GM19395 (cell line): ENCODE data around the gene CCDC13.

ENCODE experiments used
- ATAC-seq: cut with Tn5 transposase; IDR thresholded peaks from one replicate; pipeline ENCODE4 v1.9.1; 2021; ENCODE audit warnings: mild to moderate bottlenecking, moderate library complexity; ENCODE audit not compliant: unreplicated experiment

Gene CCDC13

DNA sequence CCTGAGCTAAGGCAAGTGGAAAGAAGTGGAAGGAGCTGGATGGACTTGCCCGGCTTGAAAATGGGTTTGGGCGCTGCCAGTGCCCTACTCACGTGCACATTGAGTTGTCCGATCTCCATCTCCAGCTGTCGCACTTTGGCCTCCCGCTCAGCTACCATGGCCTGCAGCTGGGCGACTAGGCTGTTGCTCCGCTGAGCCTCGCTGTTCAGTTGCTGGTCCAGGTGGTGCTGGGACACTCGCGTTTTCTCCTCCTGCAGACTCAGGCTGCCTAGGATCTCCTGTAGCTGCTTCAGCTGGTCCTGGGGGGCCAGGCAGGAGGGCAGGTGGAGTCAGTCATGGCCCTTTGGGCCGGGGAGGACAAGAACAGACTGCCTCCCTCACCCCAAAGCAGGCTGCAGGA, 37.4 kb downstream of the CCDC13 start:
- ATAC-seq: no peak

DNA sequence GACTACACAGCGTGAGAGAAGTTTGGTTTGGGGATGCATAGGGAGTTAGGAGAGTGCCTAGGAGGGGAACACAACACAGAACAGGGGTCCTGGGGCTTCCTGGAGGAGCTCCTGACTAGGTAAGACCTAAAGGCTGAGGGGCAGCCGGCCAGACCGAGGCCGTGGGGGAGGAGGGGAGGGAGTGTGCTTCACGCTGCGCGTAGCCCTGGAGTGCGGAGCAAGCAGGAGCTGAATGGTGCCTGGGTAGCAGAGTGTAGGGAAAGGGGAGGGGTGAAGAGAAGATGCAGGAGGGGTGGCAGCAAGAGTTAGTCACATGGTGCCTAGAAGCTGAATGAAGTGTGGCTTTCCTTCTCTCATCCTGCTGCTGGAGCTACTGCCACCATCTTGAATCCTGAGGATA, 38.0 kb downstream of the CCDC13 start:
- ATAC-seq: no peak

DNA sequence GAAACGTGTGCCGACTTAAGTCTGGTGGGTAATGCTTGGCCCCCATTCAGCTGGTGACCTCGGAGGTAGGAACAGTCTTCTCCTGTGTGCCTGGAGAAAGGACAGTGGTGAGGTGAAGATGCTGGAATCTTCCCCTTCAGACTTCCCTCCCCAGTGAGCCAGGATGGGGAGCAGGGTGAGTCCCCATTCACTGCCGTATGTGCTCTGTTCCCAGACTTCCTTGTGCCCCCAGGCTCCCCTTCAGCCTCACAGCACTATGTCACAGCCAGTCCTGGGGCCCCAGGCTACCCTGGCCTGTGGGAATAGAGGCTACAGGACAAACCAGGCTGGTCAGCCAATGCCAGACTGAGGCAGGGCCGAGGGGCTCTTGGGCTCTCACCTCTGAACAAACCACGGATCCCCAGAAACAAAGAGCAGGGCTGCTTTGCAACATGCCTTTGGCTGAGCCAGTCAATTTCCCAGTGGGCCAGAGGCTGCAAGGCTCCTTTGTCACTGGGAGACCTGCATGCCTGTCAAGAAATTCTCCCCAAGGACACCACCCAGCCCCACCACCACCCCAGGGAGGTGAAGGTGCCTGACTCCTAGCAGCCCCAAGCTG, 38.7 kb downstream of the CCDC13 start:
- no peak for ATAC-seq

DNA sequence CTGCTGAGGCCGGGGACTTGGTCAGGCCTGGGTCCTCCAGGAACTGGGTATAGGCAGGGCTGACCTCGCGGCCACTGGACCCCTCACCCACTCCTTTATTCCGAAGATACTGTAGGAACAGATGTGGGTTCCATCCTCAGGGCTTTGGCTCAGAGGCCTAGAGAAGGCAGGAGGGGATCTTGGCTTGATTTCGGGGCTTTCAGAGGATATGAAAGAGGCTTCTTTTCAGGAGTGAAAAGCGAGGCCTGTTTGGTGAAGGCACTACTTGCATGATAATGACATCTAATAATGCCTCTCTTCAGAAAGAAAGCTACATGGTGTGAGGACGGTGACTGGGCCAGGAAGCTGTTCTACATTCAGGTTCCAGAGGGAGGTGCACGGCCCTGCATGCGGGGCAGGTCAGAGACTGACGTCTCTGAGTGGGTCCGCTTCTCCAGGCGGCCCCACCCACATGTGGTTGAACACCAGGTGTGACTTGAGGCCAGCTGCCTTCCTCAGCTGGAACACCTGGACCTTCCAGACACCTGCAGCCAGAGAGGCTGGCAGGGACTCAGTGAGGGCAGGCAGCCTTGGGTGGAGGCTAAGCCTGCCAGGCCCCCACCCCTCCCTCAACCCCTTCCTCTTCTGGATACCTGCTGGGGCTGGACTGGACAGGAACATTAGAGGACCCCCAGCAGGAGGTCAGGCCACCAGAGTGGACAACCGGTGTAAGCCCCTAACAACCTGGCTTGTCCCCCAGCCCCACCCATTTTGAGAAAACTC, 39.4 kb downstream of the CCDC13 start:
- ATAC-seq: no peak

DNA sequence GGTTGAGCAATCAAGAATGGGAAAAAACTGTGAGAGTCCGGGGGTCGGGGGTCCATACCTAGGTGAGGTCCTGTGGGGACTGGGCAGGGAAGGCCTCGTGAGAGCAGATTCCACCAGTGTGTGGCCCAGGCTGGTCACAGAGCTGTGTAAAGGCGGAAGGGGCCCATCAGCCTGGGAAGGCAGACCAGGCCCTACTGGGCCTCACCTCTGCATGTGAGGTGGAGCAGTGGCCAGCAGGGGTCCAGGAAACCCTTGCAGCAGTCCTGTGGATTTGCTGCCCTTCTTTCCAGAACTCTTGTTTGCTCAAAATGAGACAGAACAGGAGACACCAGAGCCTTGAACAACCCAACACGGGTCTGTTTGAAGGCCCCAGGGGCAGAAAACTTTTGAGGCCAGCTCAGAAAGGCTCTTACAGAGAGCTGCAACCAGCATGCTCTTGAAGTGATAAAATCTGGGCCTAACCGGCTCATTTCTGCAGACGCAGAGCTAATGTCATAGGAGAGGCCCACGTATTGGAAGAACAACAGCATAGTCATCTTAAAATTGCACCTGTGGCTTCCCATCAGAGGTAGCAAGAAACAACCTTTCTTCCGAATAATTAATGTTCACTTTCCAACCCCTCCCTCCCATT, 40.1 kb downstream of the CCDC13 start:
- no peak for ATAC-seq

DNA sequence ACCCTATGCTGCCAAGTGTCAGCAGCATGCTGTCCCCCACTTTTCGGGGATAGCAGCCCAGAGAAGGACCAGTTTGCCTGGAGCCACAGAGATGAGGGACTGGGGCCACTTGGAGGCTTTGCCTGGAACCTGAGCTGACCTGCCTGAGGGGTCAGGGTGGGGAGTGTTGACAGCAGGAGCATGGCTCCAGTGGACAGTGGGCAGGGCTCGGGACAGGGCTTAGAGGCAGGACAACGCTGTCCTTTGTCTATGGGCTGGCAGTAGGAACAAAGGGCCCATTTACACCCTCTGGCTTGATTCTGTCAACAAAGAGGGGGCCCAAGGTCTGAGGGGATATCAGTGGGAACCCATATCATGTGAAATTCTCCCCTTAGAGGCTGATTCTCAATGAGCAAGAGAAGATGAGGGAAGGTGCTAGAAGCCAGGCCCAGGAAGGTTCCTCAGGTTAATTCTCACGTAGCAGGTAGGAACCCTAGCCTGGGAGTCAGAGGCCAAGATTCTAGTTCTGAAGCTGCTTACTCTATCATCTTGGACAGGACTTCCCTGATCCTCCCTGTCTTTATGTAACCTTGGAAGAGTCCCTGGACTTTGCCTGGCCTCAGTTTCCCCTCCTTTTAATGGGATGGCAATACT, 40.7 kb downstream of the CCDC13 start:
- ATAC-seq: no peak

DNA sequence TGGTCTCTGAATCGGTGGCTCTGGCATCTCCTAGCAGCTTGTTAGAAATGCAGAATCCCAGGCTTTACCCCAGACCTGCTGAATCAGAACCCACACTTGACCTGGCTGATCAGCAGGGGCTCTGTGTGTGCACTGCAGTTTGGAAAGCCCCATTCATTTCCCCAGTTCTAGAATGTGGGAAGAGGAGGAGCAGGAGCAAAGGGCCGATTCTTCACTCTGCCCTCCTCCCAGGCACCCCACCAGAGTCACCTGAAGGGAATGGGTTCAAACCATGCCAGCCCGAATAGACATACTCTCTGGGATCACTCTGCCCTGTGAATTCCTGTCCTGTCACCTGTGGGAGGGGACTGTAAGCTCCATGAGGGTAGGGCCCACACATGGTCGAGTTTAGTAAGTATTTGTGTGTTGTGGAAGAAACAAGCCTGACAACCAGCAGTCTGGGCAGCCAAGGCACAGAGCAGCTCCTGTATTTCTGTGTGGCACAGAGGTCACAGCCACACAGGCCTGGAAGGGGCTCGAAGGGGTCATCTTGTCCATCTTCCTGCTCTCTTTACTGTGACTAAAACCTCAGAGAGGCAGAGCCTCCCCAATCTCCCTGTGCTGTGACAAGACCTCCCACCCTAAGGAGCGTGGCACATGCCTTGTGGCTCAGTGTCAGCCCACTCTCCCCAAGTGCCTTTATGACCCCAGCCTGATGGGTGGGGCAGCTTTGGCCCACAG, 41.4 kb downstream of the CCDC13 start:
- ATAC-seq: no peak

DNA sequence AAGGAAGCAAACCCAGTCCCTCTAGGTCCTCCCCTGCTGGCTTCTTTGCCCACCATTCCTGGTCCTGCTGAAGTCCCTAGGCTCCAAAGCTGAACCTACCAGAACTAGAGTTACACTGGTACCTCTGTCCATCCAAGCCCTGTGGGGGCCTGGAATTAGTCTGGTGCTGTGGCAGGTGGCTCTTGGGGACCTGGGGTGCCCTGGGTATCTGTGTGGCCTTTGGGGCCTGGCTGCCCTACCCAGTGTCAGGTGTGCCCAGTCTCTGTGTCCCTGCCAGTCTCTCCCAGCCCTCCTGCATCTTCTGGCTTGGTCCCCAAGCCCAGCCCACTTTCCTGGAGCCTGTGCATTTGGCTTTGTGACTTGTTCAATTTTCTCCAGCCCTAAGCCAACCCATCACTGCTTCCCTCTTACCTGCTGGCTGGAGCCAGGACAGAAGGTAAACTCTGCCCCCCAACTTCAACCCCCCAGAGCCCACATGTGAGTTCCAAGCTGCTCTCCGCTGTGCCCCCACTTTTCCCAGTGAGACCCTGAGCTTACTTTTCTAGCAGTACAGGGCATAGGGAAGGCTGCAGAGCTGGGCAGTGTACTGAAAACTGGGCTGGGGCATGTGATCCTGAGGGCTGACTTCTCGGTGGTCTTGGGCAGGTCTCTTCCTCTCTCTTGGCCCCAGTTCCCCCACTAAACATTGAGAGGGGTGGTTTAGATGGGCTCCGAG, 42.2 kb downstream of the CCDC13 start:
- no peak for ATAC-seq

DNA sequence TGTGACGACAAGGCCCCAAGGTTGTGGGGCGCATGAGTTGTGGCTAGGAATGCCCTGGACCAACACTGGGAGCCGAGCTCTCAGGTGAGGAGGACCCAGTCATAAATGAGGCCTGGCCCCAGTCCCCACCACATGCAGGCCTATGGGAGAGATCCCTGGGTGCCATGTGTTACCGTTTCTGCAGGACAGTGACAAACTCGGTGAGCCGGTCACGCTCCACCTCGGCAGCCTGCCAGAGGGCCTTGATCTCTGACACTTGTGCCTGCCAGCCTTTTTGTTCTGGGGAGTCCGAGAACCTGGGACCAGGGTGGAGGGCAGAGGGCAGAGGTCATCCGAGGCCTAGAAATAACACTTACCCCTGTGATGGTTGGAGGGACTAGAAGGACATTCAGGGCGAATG, 42.8 kb downstream of the CCDC13 start:
- no peak for ATAC-seq

DNA sequence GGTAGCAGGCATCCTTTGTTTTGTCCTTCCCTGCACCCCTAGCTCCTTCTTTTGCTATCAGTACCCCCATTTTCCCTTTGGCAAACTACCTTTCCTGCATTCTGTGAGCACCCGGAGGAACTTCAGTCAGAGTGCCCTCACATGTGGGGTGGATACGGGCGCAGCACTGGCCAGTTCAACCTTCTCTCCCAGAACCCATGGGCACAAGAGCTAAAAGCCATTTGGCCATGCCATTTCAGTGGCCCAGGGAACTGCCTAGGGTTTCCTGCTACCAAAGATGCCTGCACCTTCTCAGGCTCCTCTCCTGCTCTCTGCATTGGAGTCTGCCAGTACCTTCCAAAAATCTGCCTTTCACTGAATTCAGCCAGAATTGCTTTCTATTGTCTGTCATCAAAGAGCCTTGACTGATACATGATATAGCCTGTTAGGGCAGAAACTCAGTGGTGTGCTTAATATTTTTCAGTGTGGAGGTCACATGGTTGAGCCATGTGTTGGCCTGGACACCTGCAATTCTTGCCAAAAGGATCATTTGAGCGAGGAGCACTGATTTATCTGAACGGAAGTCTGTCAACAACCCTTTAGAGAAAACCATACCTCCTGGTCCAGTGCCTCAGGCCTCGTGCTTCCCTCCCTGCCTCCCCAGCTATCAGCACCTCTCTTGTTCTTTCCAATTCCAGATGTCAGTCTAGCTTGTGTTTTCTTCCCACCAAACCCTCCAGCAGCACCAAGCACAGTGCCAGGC, 43.5 kb downstream of the CCDC13 start:
- ATAC-seq: no peak

DNA sequence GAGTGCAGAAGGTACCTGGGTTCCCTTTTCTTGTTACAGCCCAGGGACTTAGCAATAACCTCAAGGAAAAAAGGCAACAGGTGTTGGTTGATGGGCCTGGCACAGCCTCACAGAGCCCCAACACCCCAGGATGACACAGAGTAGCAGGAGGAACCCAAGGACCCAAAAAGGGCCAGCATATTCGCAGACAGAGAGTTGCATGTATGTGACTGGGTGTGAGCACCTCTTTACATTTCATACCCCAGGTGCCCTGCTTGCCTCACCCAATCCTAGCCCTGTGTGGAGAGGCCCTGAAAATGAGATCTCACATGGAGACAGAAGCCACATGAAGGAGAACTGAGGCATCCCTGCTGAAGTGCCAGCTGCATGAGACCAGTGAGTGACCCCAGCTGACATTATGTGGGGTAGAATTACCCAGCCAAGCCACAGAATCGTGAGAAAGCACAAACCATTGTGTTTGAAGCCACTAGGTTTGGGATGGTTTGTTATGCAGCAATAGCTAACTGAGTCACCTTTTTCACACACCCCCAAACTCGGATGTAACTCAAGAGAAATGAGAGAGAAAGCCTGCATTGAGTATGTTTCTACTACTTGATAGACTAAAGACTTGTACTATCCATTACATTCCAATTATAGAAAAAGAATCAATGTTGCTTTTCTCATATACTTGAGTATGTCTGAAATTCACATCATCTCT, 44.2 kb downstream of the CCDC13 start:
- no peak for ATAC-seq

DNA sequence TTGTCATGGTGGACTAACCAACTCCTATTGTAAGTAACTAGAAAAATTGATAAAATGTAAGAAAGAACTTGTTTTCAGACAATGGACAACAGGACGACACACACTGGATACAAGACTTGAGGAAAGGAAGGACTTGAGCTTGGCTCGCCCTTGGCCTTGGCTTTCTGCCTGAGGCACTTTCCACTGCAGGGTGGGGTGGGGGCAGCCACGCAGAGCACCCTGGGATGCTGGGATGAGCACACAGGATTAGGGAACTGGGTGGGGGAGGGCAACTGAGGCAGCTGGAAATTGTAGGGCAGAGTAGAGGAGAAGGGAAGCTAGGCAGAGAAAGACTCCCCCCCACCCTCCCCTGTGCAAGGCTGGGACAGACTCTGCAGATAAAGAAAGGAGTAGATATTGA, 45.0 kb downstream of the CCDC13 start:
- ATAC-seq: no peak

DNA sequence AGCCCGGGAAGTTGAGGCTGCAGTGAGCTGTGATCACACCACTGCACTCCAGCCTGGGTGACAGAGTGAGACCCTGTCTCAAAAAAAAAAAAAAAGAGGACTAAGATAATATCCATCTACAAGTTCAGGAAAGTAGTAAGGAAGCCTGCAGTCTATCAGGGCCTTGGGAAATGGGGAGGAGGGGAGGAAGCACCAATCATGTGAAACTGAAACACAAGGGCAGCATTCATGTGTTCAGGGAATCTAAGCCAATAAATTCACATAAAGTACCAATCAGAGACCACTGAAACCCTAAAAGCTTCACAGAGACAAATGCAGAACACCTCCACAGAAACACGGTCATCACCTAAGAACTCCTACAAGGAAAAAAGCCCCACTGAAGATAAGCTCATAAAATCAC, 47.6 kb downstream of the CCDC13 start:
- no peak for ATAC-seq

DNA sequence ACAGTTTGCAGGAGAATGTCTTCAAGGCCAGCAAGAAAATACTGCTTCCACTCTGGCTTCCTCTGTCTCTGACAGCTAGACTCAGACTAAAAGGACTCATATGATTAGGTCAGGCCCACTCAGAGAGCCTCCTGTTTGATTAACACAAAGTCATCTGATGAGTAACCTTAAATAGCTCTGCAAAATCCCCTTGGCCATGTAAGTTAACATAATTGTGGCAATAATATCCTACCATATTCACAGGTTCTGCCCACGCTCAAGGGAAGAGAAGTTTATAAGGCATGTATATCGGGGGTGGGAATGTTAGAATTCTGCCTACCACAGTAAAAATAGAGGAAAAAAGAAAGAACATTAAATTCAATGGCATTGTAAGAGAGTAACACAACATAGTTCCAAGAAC, 49.8 kb downstream of the CCDC13 start:
- no peak for ATAC-seq
